CD14-positive monocyte (primary cell): Measurements from ENCODE around the gene BRCC3. TPM values are rescaled to one million over a fixed set of nuclear protein-coding genes. Genes with fewer than 3 reads are reported as not detected.
A peak's percentile ranks its signal among the peaks of the same experiment; 100 is the strongest.

Experiments used
- DNase-seq, 3 donors: peaks; one replicate each; pipeline ENCODE4 v3.0.0-alpha.2; 2011 to 2022
- H2AFZ ChIP-seq: 2 replicates; pipeline ENCODE4 v1.6.0; 2012; ENCODE audit warnings: mild to moderate bottlenecking, low read depth, low read length, inconsistent platforms; ENCODE audit not compliant: insufficient read depth, poor library complexity, severe bottlenecking
- H3K27ac ChIP-seq, 2 donors: 1 replicate in 1 of 2; 2 replicates in 1 of 2; pipeline ENCODE4 v1.5.1; 2012 to 2013; ENCODE audit warnings: low read length in 2 of 2, control low read depth in 1 of 2, inconsistent platforms in 1 of 2, low read depth in 1 of 2, mild to moderate bottlenecking in 1 of 2
- H3K27me3 ChIP-seq, 2 donors: one replicate each; pipeline versions ENCODE4 v1.6.0 to v1.6.1; 2011 to 2013; ENCODE audit warnings: low read length in 2 of 2; ENCODE audit not compliant: control insufficient read depth in 2 of 2, insufficient read depth in 2 of 2
- H3K36me3 ChIP-seq, 2 donors: replicated peaks in 1 of 2; 1 replicate in 1 of 2; 2 replicates in 1 of 2; pipeline versions ENCODE4 v1.5.1 to v1.6.1; 2012 to 2013; ENCODE audit warnings: low read length in 2 of 2, control low read depth in 1 of 2, inconsistent platforms in 1 of 2, mild to moderate bottlenecking in 1 of 2; ENCODE audit not compliant: insufficient read depth in 2 of 2, control insufficient read depth in 1 of 2
- H3K4me1 ChIP-seq, 2 donors: 1 replicate in 1 of 2; 2 replicates in 1 of 2; pipeline versions ENCODE4 v1.5.1 to v1.6.1; 2012 to 2013; ENCODE audit warnings: low read length in 2 of 2, control low read depth in 1 of 2, inconsistent platforms in 1 of 2, mild to moderate bottlenecking in 1 of 2, moderate library complexity in 1 of 2; ENCODE audit not compliant: insufficient read depth in 2 of 2, control insufficient read depth in 1 of 2
- H3K4me2 ChIP-seq: replicated peaks from 2 replicates; pipeline ENCODE3; 2012; ENCODE audit warnings: low read length, moderate library complexity, mild to moderate bottlenecking; ENCODE audit not compliant: poor library complexity, severe bottlenecking; ENCODE audit errors: extremely low read depth
- H3K4me3 ChIP-seq, 3 experiments: fragments of 200-600 bp in 1 of 3; sonication (generic) in 1 of 3; replicated peaks in 1 of 3; 1 replicate in 2 of 3; 2 replicates in 1 of 3; pipeline ENCODE4 v1.5.1; 2011 to 2013; ENCODE audit warnings: low read length in 3 of 3, mild to moderate bottlenecking in 3 of 3, control low read depth in 2 of 3, low read depth in 2 of 3, inconsistent platforms in 1 of 3, moderate library complexity in 1 of 3
- H3K79me2 ChIP-seq: 2 replicates; pipeline ENCODE4 v1.6.0; 2012; ENCODE audit warnings: mild to moderate bottlenecking, control low read depth, inconsistent platforms, low read length, moderate library complexity; ENCODE audit not compliant: insufficient read depth
- H3K9ac ChIP-seq: 2 replicates; pipeline ENCODE4 v1.6.0; 2017; ENCODE audit warnings: low read length, mild to moderate bottlenecking; ENCODE audit not compliant: insufficient read depth, poor library complexity, severe bottlenecking
- H3K9me3 ChIP-seq, 2 donors: replicated peaks in 1 of 2; 1 replicate in 1 of 2; 2 replicates in 1 of 2; pipeline versions ENCODE4 v1.5.1 to v1.6.1; 2012 to 2013; ENCODE audit warnings: low read length in 2 of 2, control low read depth in 1 of 2; ENCODE audit not compliant: control insufficient read depth in 1 of 2, insufficient read depth in 1 of 2
- H4K20me1 ChIP-seq: 2 replicates; pipeline ENCODE4 v1.6.0; 2012; ENCODE audit warnings: mild to moderate bottlenecking, low read length, control low read depth, moderate library complexity; ENCODE audit not compliant: insufficient read depth
- H3K27ac Mint-ChIP-seq, 7 donors: one replicate each; pipeline ENCODE4 v1.8.0; 2020; ENCODE audit warnings: mild to moderate bottlenecking in 7 of 7, mixed read lengths in 7 of 7, moderate library complexity in 6 of 7, inconsistent platforms in 2 of 7
- H3K27me3 Mint-ChIP-seq, 3 donors: one replicate each; pipeline ENCODE4 v1.8.0; 2021 to 2022; ENCODE audit warnings: low read depth in 3 of 3, mild to moderate bottlenecking in 3 of 3, mixed read lengths in 3 of 3, moderate library complexity in 3 of 3, inconsistent platforms in 1 of 3
- H3K36me3 Mint-ChIP-seq, 2 donors: one replicate each; pipeline ENCODE4 v1.8.0; 2020; ENCODE audit warnings: mixed read lengths in 2 of 2, inconsistent platforms in 1 of 2, mild to moderate bottlenecking in 1 of 2
- H3K4me1 Mint-ChIP-seq: one replicate; pipeline ENCODE4 v1.8.0; 2020; ENCODE audit warnings: mild to moderate bottlenecking, mixed read lengths
- H3K4me3 Mint-ChIP-seq, 2 donors: one replicate each; pipeline ENCODE4 v1.8.0; 2020; ENCODE audit warnings: mild to moderate bottlenecking in 2 of 2, mixed read lengths in 2 of 2, moderate library complexity in 1 of 2
- H3K9me3 Mint-ChIP-seq, 7 donors: one replicate each; pipeline ENCODE4 v1.8.0; 2020 to 2022; ENCODE audit warnings: mixed read lengths in 7 of 7, mild to moderate bottlenecking in 6 of 7, moderate library complexity in 6 of 7, inconsistent platforms in 2 of 7
- CTCF ChIP-seq: fragments of 200-600 bp; IDR thresholded peaks from one replicate; pipeline ENCODE4 v1.8.0; 2022; ENCODE audit warnings: antibody characterized with exemption, mild to moderate bottlenecking
- WGBS: methylation state at CpG from one replicate; pipeline ENCODE4 v1.1.5; 2013; ENCODE audit warnings: missing lambda C conversion rate; ENCODE audit not compliant: insufficient coverage; 5-methylcytosine and 5-hydroxymethylcytosine counted together
- intact Hi-C, 2 donors: fragments of 100-400 bp; cut with micrococcal nuclease; formaldehyde crosslinking; loops; one replicate each; pipeline versions ENCODE4 v1.15.0 to v1.15.1; 2023
- polyA plus RNA-seq, 3 donors: library from polyadenylated mRNA; depleted of rRNA in 1 of 3; unstranded in 2 of 3; stranded (reverse) in 1 of 3; fragments of 300-500 nt in 2 of 3; fragments of >200 nt in 1 of 3; fragmentation: Illumina TruSeq in 2 of 3; gene quantifications; 1 replicate in 2 of 3; 2 replicates in 1 of 3; pipeline ENCODE4 v1.2.3, GENCODE V29; 2012 to 2021

BRCC3 gene
- polyA plus RNA-seq, 3 donors, result 8.4 to 21.7 (median 10.0) TPM

DNA sequence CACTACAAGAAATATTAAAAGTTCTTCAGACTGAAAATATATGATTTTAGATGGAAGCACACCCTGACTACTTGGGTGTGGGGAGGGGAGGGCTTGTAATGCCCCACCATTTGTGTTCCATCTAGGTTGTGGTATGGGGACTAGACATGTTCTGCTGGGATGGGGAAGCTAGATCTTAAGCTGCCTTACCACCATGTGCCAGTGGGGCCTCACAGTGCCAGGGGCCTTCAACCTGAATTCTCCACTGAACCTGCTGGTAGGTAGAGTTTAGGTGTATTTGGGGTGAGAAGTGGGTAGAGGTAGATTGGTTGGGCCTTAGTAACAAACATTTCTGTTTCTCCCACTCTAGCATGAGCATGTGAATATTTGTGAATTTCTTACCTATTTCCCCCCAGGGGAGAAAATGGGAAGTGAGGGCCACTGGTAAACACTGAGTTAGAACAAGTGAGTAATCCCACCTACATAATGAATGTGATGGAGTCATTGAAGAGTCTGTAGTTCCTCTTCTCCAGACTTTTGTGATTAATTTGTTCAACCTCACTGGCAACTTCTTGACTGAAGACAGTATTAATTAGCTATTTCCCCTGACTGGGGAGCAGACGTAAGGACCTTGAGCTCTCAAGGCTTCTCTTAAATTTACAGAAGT lies 44.0 kb downstream of the BRCC3 start:
- Histone ChIP-seq H3K36me3 (peaks cover 6 to 41% of the 10 kb centered on the region in 2 donors), H3K4me3 (no peak overlapping the region), H3K79me2 (no peaks in the 10 kb centered on the region), H3K4me2 (no peak overlapping the region), H3K9ac (no peak overlapping the region), H3K9me3 (no peaks in the 10 kb centered on the region), H3K27me3 (no peaks in the 10 kb centered on the region), H3K4me1 (no peaks in the 10 kb centered on the region), H4K20me1 (no peaks in the 10 kb centered on the region), H2AFZ (no peak overlapping the region), H3K27ac (no peak overlapping the region)
- no CpG with 5 or more reads among the region's 1 CpG for WGBS
- intact Hi-C loops, result no loop called here
- peaks cover 40 to 46% of the 10 kb centered on the region in 2 donors for H3K36me3 Mint-ChIP-seq
- no peaks in the 10 kb centered on the region for H3K4me1 Mint-ChIP-seq
- no peak for TF ChIP-seq CTCF
- H3K4me3 Mint-ChIP-seq, result no peak overlapping the region
- H3K9me3 Mint-ChIP-seq, result peaks cover 0 to 2% (median 0%) of the 10 kb centered on the region in 7 donors
- peak in 1 of 3 donors; percentile 2 for DNase-seq
- no peak overlapping the region for H3K27ac Mint-ChIP-seq
- no peaks in the 10 kb centered on the region for H3K27me3 Mint-ChIP-seq

DNA sequence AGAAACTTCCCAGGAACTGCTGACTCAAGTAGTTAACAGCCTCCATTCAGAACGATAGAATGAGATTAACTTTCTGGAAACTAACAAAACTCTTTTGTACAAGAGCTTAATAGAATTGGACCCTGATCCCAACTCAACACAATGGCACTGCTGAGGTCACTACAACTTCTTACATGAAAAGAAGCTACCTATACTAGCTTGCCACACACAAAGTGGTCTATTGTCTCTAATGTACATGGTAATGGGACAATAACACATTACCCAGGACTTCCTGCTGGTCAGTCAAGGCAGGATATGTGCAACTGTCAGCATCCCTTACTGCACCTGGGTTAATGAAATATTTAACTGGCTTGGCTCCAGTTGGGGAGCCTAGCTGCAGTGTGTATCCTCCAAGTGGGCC lies 56.2 kb downstream of the BRCC3 start:
- Mint-ChIP-seq H3K4me3 (no peak overlapping the region), H3K9me3 (peaks cover 2 to 12% (median 7%) of the 10 kb centered on the region in 7 donors), H3K36me3 (peaks cover 18 to 21% of the 10 kb centered on the region in 2 donors), H3K4me1 (no peaks in the 10 kb centered on the region), H3K27ac (no peak overlapping the region), H3K27me3 (peaks cover 0 to 1% (median 0%) of the 10 kb centered on the region in 3 donors)
- peaks cover 0 to 7% of the 10 kb centered on the region in 2 donors for H3K36me3 ChIP-seq
- H3K79me2 ChIP-seq, result no peaks in the 10 kb centered on the region
- H3K27me3 ChIP-seq, result no peaks in the 10 kb centered on the region
- no peak overlapping the region for H3K4me3 ChIP-seq
- no CpG with 5 or more reads among the region's 1 CpG for WGBS
- H3K4me1 ChIP-seq, result no peaks in the 10 kb centered on the region
- no peak for DNase-seq
- H3K27ac ChIP-seq, result no peak overlapping the region
- H3K9me3 ChIP-seq, result peaks cover 0 to 3% of the 10 kb centered on the region in 2 donors
- intact Hi-C loops, result no loop called here
- H3K9ac ChIP-seq, result no peak overlapping the region
- no peak overlapping the region for H3K4me2 ChIP-seq
- no peak for TF ChIP-seq CTCF
- H2AFZ ChIP-seq, result no peak overlapping the region
- H4K20me1 ChIP-seq, result no peaks in the 10 kb centered on the region
